ENCODE results near the gene CSH2.
"Not testable (repeated sequence)": the region's sequence is repeated elsewhere in the genome, so short reads cannot be mapped to it uniquely, and the experiment has no call there.

Gene CSH2

DNA sequence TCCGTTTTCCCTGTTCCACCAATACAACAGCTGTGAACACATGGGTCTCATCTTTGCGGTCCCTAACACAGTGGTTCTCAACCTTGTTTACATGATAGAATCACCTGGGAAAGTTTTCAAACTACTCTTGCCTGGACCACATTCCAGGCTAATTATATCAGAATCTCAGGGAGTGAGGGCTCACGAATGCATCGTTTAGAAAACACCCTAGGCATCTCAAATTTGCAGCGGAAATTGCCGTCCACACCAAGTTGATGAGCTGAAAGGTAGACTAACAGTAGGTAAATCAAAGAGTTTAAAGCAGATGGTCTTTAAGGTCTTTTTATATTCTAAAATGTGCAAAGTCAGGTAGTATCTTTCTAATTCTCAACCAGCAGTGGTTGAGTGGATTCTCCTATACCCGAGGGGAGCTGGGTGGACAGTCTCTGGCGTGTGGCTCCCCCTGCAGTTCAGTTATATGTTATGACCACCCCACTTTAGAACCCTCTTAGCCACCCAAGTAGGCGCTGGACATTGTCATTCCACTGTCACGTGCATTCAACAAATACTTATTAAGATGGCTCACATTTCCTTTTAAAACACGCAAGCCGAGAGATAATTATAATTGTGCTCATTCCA, 33.8 kb upstream of the CSH2 start:
- DNase-seq (ENCODE audit: low spot score), result not testable (repeated sequence)
- in situ Hi-C loops (cut with MboI; ENCODE audit: low pct_unique_long_range_greater_than_20kb, low sequenced_read_pairs, unreplicated experiment), result loop anchor here (25.0 kb wide), 1 partner anchor 380 kb away; no protein-coding TSS in a partner anchor
- peak; percentile 20 for TF ChIP-seq CTCF (IDR thresholded peaks at IDR 0.05; ENCODE audit: extremely low read depth, insufficient read depth, missing control alignments)

DNA sequence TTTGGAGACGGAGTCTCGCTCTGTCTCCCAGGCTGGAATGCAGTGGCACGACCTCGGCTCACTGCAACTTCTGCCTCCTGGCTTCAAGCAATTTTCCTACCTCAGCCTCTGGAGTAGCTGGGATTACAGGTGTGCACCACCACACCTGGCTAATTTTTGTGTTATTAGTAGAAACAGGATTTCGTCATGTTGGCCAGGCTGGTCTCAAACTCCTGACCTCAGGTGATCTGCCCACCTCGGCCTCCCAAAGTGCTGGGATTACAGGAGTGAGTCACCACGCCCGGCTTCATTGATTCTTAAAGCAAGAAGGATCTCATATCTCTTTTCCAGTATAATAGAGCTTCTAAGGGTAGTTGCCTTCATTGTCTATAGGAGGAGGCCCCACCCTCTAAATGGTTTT, 31.3 kb upstream of the CSH2 start:
- not testable (repeated sequence) for DNase-seq (ENCODE audit: low spot score)
- in situ Hi-C loops (cut with MboI; ENCODE audit: low pct_unique_long_range_greater_than_20kb, low sequenced_read_pairs, unreplicated experiment), result loop anchor here (25.0 kb wide), 1 partner anchor 383 kb away; no protein-coding TSS in a partner anchor

DNA sequence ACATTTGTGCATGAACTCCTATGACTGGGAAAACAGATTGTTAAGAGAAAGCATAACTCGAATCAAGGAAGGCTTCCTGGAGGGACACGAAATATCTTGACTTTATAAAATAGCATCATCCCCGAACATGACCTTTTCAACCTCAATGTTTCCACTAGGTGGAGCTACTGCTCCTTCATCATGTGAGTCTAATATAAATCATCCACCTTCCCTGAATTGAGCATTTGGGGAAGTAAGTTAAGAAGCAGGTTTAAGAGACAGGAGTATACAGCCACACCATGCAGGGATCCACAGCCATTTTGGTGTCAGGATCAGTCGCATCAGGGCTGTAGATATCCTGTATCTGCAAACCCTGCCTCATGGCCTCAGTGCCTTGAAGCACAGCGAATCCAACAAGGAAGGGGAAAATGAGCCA, 30.3 kb upstream of the CSH2 start:
- in situ Hi-C loops (cut with MboI; ENCODE audit: low pct_unique_long_range_greater_than_20kb, low sequenced_read_pairs, unreplicated experiment), result loop anchor here (25.0 kb wide), 1 partner anchor 384 kb away; no protein-coding TSS in a partner anchor
- DNase-seq (ENCODE audit: low spot score), result not testable (repeated sequence)
- TF ChIP-seq CTCF (IDR thresholded peaks at IDR 0.05; ENCODE audit: extremely low read depth, insufficient read depth, missing control alignments), result peak; percentile 27

GRCh38 chr17:63901971-63902370, 28.5 kb upstream of the CSH2 start:
- not testable (repeated sequence) for DNase-seq (ENCODE audit: low spot score)
- in situ Hi-C loops (cut with MboI; ENCODE audit: low pct_unique_long_range_greater_than_20kb, low sequenced_read_pairs, unreplicated experiment), result loop anchor here (25.0 kb wide), 1 partner anchor 385 kb away; no protein-coding TSS in a partner anchor

DNA sequence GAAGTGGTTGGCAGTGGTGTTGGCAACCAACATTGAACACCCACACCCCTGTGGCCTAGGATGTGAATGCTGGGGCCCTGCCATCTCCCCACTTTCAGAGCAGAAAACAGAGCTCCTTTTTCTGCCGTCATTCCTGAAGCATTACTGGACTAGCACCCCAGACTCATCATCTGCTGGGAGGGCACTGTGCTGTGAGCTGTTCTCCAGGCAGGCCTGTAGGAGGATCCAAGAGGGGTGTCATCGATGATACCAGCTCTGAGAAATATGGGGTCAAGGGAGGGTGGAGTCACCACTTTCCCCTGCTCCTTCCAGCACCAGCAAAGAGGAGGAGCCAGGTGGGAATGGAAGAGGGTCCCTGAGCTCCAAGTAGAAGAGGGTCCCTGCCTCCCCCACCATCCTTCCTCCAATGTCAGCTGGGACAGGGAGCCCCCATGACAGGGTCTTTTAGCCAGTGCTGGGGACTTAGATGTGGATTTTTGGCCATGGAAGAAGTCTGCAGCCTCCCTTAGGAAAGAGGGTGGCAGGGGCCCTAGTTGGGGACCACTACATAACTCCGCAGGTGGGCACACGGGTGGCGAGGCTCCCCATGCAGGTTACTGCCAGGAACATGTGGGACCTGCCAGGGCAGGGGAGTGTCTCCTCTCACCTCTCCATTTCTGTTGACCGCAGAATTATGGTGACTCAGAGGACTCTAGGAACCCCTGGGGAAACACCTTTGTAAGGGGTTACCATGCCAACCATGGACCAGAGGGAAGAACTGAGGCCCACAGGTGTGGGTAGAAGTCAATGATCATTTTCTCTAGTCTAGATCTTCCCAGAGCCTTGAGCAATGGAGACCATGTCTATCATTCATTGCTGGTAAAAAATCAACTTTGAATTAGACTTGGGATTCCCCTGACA, 25.7 kb upstream of the CSH2 start:
- in situ Hi-C loops (cut with MboI; ENCODE audit: low pct_unique_long_range_greater_than_20kb, low sequenced_read_pairs, unreplicated experiment), result not testable (repeated sequence)
- DNase-seq (ENCODE audit: low spot score), result peak; percentile 34

DNA sequence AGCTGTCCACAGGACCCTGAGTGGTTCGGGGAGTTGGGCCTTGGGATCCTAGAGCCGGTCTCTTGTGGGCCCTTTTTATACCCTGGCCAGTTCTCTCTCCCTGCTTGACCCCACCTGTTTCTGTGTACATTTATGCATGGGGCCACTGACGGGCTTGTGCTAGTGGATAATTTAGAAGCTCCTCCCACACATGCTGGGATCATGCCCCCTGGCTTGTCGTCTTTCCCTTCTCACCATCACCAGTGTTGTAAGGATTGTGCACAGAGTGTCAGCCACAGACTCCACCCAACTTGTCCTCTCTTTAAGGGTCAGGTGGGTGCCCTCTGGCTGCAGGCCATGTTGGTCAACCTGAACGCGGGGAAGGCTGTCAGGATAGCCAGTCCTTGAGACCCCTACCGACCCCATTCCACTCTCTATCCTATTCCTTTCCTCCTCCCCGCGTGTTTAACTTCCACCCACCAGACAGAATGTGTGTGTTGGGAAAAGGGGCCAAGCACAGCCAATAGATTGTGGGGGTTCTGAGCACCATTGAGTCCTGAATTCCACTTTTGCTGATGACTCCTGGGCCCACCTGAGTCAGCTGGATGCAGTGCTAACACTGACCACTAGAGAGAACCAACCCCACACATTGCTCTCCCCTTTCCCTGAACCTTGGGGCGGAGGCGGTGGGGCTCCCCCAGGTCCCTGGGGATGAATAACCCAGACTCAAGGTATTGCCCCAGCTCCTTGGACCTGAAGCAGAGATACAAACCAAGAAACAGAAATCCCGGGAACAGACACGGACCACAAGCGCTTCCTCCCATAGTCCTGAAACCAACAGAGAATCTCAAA, 23.3 kb upstream of the CSH2 start, which contains the start of gene CSH1:
TSS of gene CSH1 (minus strand) at position 51 of the 831 bp plus-strand sequence. CDS start 63 bp downstream, outside the sequence.
- in situ Hi-C loops (cut with MboI; ENCODE audit: low pct_unique_long_range_greater_than_20kb, low sequenced_read_pairs, unreplicated experiment); DNase-seq (ENCODE audit: low spot score): not testable (repeated sequence)

GRCh38 chr17:63894821-63895220, 21.3 kb upstream of the CSH2 start:
- in situ Hi-C loops (cut with MboI; ENCODE audit: low pct_unique_long_range_greater_than_20kb, low sequenced_read_pairs, unreplicated experiment); DNase-seq (ENCODE audit: low spot score): not testable (repeated sequence)

DNA sequence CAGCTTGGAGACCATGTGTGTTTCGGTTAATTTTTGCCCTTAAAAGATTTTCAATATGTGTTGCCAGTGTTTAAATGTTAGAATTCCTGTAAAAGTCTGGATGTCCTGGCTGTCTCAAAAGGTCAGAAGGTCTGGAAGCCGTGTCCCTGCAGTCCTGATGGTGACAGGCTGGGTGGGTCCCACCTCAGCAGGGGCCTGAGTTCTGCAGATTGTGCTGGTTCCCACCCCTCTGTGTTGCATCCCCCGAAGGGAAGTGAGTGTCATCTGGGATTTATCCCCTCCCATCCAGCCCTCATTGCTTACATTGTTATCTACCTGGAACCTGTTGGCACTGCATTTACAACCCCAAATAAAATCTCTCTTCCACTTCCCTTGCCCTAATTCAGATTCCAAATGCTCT, 20.5 kb upstream of the CSH2 start:
- in situ Hi-C loops (cut with MboI; ENCODE audit: low pct_unique_long_range_greater_than_20kb, low sequenced_read_pairs, unreplicated experiment); DNase-seq (ENCODE audit: low spot score): not testable (repeated sequence)

- in situ Hi-C loops (cut with MboI; ENCODE audit: low pct_unique_long_range_greater_than_20kb, low sequenced_read_pairs, unreplicated experiment); DNase-seq (ENCODE audit: low spot score): not testable (repeated sequence)
These were observed 19.0 kb upstream of the CSH2 start for GRCh38 chr17:63892316-63893037.
